ENCODE data around the gene CHTF8.
"Not testable (repeated sequence)": the region's sequence is repeated elsewhere in the genome, so short reads cannot be mapped to it uniquely, and the experiment has no call there.

Gene CHTF8

GRCh38 chr16:69132424-69133252 is at the start of gene CHTF8, which contains the start of gene UTP4:
CHTF8 (minus strand) TSS chr16:69132588; CDS start chr16:69121458, 11,130 bp downstream.
UTP4 (plus strand) TSS chr16:69132649; CDS start chr16:69133460, 811 bp downstream.
- DNase-seq (ENCODE audit: low spot score): peak; percentile 91

- no peak for DNase-seq (ENCODE audit: low spot score)
These were observed 47.6 kb upstream of the CHTF8 start for GRCh38 chr16:69180011-69180338.

GRCh38 chr16:69179328-69180010 is 47.1 kb upstream of the CHTF8 start:
- peak; percentile 15 for DNase-seq (ENCODE audit: low spot score)

- DNase-seq (ENCODE audit: low spot score): no peak
These were observed 43.8 kb upstream of the CHTF8 start for GRCh38 chr16:69176033-69176800.

- DNase-seq (ENCODE audit: low spot score): peak; percentile 23
These were observed 39.1 kb upstream of the CHTF8 start for GRCh38 chr16:69171325-69172084.

- no peak for DNase-seq (ENCODE audit: low spot score)
These were observed 37.4 kb upstream of the CHTF8 start for GRCh38 chr16:69169607-69170352.

- DNase-seq (ENCODE audit: low spot score): no peak
These were observed 36.7 kb upstream of the CHTF8 start for GRCh38 chr16:69169051-69169450.

GRCh38 chr16:69166946-69167930 is 34.9 kb upstream of the CHTF8 start:
- DNase-seq (ENCODE audit: low spot score): no peak

- DNase-seq (ENCODE audit: low spot score): no peak
These were observed 33.9 kb upstream of the CHTF8 start for GRCh38 chr16:69166221-69166833.

- DNase-seq (ENCODE audit: low spot score): no peak
These were observed 33.2 kb upstream of the CHTF8 start for GRCh38 chr16:69165584-69165983.

- no peak for DNase-seq (ENCODE audit: low spot score)
These were observed 27.8 kb upstream of the CHTF8 start for GRCh38 chr16:69160192-69160591.

GRCh38 chr16:69157196-69157595 is 24.8 kb upstream of the CHTF8 start:
- no peak for DNase-seq (ENCODE audit: low spot score)

GRCh38 chr16:69150146-69150865 is 17.9 kb upstream of the CHTF8 start:
- peak; percentile 73 for DNase-seq (ENCODE audit: low spot score)

- DNase-seq (ENCODE audit: low spot score): not testable (repeated sequence)
These were observed 17.2 kb upstream of the CHTF8 start for GRCh38 chr16:69149621-69150020.

GRCh38 chr16:69145658-69146057 is 13.3 kb upstream of the CHTF8 start:
- DNase-seq (ENCODE audit: low spot score): no peak

- no peak for DNase-seq (ENCODE audit: low spot score)
These were observed 10.7 kb upstream of the CHTF8 start for GRCh38 chr16:69143116-69143515.

GRCh38 chr16:69141936-69142335 is 9.5 kb upstream of the CHTF8 start:
- DNase-seq (ENCODE audit: low spot score): no peak

- no peak for DNase-seq (ENCODE audit: low spot score)
These were observed 8.6 kb upstream of the CHTF8 start for GRCh38 chr16:69141014-69141413.

GRCh38 chr16:69139464-69139863 is 7.1 kb upstream of the CHTF8 start:
- DNase-seq (ENCODE audit: low spot score): not testable (repeated sequence)

All from iPS-NIHi11 (cell line).